DOHH2 (cell line): ENCODE results near the gene NUP160.

Source experiments
- H3F3A ChIP-seq: fragments of 200-600 bp; sonication (generic), shearing (Covaris generic); 2 replicates; pipeline ENCODE4 v1.6.0; 2016; ENCODE audit warnings: antibody characterized with exemption, mild to moderate bottlenecking; ENCODE audit not compliant: control insufficient read depth, insufficient read depth
- H3K27ac ChIP-seq: fragments of 200-600 bp; sonication (generic); 2 replicates; pipeline ENCODE4 v1.5.1; 2014; ENCODE audit warnings: low read depth, mild to moderate bottlenecking, low read length, moderate library complexity
- H3K27me3 ChIP-seq: fragments of 200-600 bp; sonication (generic); 2 replicates; pipeline ENCODE4 v1.6.1; 2014; ENCODE audit warnings: mild to moderate bottlenecking, low read length, mixed read lengths; ENCODE audit not compliant: control insufficient read depth
- H3K36me3 ChIP-seq: fragments of 200-600 bp; sonication (generic); 2 replicates; pipeline ENCODE4 v1.6.1; 2014; ENCODE audit warnings: mild to moderate bottlenecking, low read length, moderate library complexity, mixed read lengths; ENCODE audit not compliant: control insufficient read depth
- H3K4me1 ChIP-seq: fragments of 200-600 bp; sonication (generic); 2 replicates; pipeline ENCODE4 v1.6.1; 2014; ENCODE audit warnings: mild to moderate bottlenecking, low read length, mixed read lengths; ENCODE audit not compliant: control insufficient read depth
- H3K4me2 ChIP-seq: fragments of 200-600 bp; sonication (generic); 2 replicates; pipeline ENCODE4 v1.6.0; 2014; ENCODE audit warnings: mild to moderate bottlenecking, low read length, moderate library complexity
- H3K4me3 ChIP-seq: fragments of 200-600 bp; sonication (generic); 2 replicates; pipeline ENCODE4 v1.5.1; 2014; ENCODE audit warnings: mild to moderate bottlenecking, low read length, mixed read lengths
- H3K79me2 ChIP-seq: fragments of 200-600 bp; sonication (generic); 2 replicates; pipeline ENCODE4 v1.6.1; 2014; ENCODE audit warnings: mild to moderate bottlenecking, low read length, mixed read lengths; ENCODE audit not compliant: control insufficient read depth
- H3K9me2 ChIP-seq: fragments of 200-600 bp; sonication (generic); replicated peaks from 2 replicates; pipeline ENCODE4 v1.6.1; 2014; ENCODE audit warnings: mild to moderate bottlenecking, low read length, mixed read lengths; ENCODE audit not compliant: control insufficient read depth
- H3K9me3 ChIP-seq: fragments of 200-600 bp; sonication (generic); 2 replicates; pipeline ENCODE4 v1.6.1; 2014; ENCODE audit warnings: antibody characterized with exemption, low read length, mixed read lengths; ENCODE audit not compliant: control insufficient read depth, insufficient read depth
- H4K20me1 ChIP-seq: fragments of 200-600 bp; sonication (generic); 2 replicates; pipeline ENCODE4 v1.6.0; 2014; ENCODE audit warnings: low read depth, mild to moderate bottlenecking, antibody characterized with exemption, low read length, moderate library complexity; ENCODE audit not compliant: control insufficient read depth, insufficient read depth
- CTCF ChIP-seq: fragments of 200-600 bp; sonication (generic); IDR thresholded peaks from one replicate; pipeline ENCODE4 v1.5.1; 2014; ENCODE audit warnings: antibody characterized with exemption, mild to moderate bottlenecking, low read depth, low read length; ENCODE audit not compliant: poor library complexity, severe bottlenecking
- EZH2phosphoT487 ChIP-seq: fragments of 200-600 bp; sonication (generic); IDR thresholded peaks from 2 replicates; pipeline ENCODE4 v1.6.1; 2017; ENCODE audit warnings: borderline replicate concordance, mild to moderate bottlenecking, antibody characterized with exemption, low read length, moderate library complexity, mixed read lengths

The NUP160 gene

GRCh38 chr11:47891886-47892285, 43.7 kb upstream of the NUP160 start:
- H3K36me3 ChIP-seq, result no peaks in the 10 kb centered on the region
- H3K27ac ChIP-seq, result no peak overlapping the region
- no peak for TF ChIP-seq EZH2phosphoT487
- TF ChIP-seq CTCF, result no peak
- H3K4me2 ChIP-seq, result no peak overlapping the region
- H3K9me3 ChIP-seq, result no peaks in the 10 kb centered on the region
- H4K20me1 ChIP-seq, result no peaks in the 10 kb centered on the region
- H3K9me2 ChIP-seq, result no peaks in the 10 kb centered on the region
- no peaks in the 10 kb centered on the region for H3K4me1 ChIP-seq
- no peaks in the 10 kb centered on the region for H3K79me2 ChIP-seq
- H3K4me3 ChIP-seq, result no peak overlapping the region
- H3K27me3 ChIP-seq, result peaks cover 19% of the 10 kb centered on the region
- no peaks in the 10 kb centered on the region for H3F3A ChIP-seq

GRCh38 chr11:47889714-47890441, 41.7 kb upstream of the NUP160 start:
- no peak overlapping the region for H3K4me2 ChIP-seq
- no peak overlapping the region for H3K4me3 ChIP-seq
- H3K79me2 ChIP-seq, result no peaks in the 10 kb centered on the region
- no peaks in the 10 kb centered on the region for H3K36me3 ChIP-seq
- H3K4me1 ChIP-seq, result 0 out of 2 replicates have a peak, but pooled peaks cover 3% of the 10 kb centered on the region
- TF ChIP-seq CTCF, result no peak
- no peaks in the 10 kb centered on the region for H4K20me1 ChIP-seq
- H3K9me3 ChIP-seq, result no peaks in the 10 kb centered on the region
- peaks cover 4% of the 10 kb centered on the region; the same call in 1 of the 2 replicates for H3F3A ChIP-seq
- H3K27me3 ChIP-seq, result peaks cover 26% of the 10 kb centered on the region
- H3K27ac ChIP-seq, result no peak overlapping the region
- no peaks in the 10 kb centered on the region for H3K9me2 ChIP-seq

- Histone ChIP-seq H3K36me3 (no peaks in the 10 kb centered on the region), H3K79me2 (no peaks in the 10 kb centered on the region), H4K20me1 (no peaks in the 10 kb centered on the region), H3K9me3 (no peaks in the 10 kb centered on the region), H3K4me3 (no peak overlapping the region), H3K27ac (no peak overlapping the region), H3K27me3 (peaks cover 33% of the 10 kb centered on the region), H3K4me2 (no peak overlapping the region), H3K9me2 (no peaks in the 10 kb centered on the region), H3K4me1 (0 out of 2 replicates have a peak, but pooled peaks cover 3% of the 10 kb centered on the region), H3F3A (peaks cover 4% of the 10 kb centered on the region; the same call in 1 of the 2 replicates)
- TF ChIP-seq EZH2phosphoT487 (no peak), CTCF (no peak)
These were observed 39.9 kb upstream of the NUP160 start for GRCh38 chr11:47887910-47888569.
